ENCODE data around the gene PDE8B.

PDE8B gene

GRCh38 chr5:77214151-77214550 is 3.7 kb downstream of the PDE8B start:
- no peak overlapping the region for H3K9ac ChIP-seq (ENCODE audit: low read length in 2 of 2)
- no peaks in the 10 kb centered on the region for H3K9me3 ChIP-seq (ENCODE audit: control insufficient read depth in 2 of 2, low read length in 2 of 2)
- H3K27ac ChIP-seq (ENCODE audit: low read length) = no peak overlapping the region
- H3K27me3 ChIP-seq (ENCODE audit: control insufficient read depth in 1 of 2, insufficient read depth in 2 of 2, low read length in 2 of 2) = peaks cover 11 to 25% of the 10 kb centered on the region in 2 donors
- no peaks in the 10 kb centered on the region for H3K36me3 ChIP-seq (ENCODE audit: control insufficient read depth in 2 of 2, insufficient read depth in 2 of 2, low read length in 2 of 2)
- H3K4me1 ChIP-seq (ENCODE audit: control insufficient read depth, insufficient read depth, low read length) = peaks cover 12% of the 10 kb centered on the region
- no peak overlapping the region for H3K4me3 ChIP-seq (ENCODE audit: low read length in 2 of 2)

GRCh38 chr5:77218263-77218662 is 7.8 kb downstream of the PDE8B start:
- Histone ChIP-seq H3K9ac (ENCODE audit: low read length in 2 of 2) (no peak overlapping the region), H3K4me3 (ENCODE audit: low read length in 2 of 2) (no peak overlapping the region), H3K27me3 (ENCODE audit: control insufficient read depth in 1 of 2, insufficient read depth in 2 of 2, low read length in 2 of 2) (peaks cover 6% of the 10 kb centered on the region in 2 donors), H3K9me3 (ENCODE audit: control insufficient read depth in 2 of 2, low read length in 2 of 2) (no peaks in the 10 kb centered on the region), H3K27ac (ENCODE audit: low read length) (no peak overlapping the region), H3K36me3 (ENCODE audit: control insufficient read depth in 2 of 2, insufficient read depth in 2 of 2, low read length in 2 of 2) (no peaks in the 10 kb centered on the region), H3K4me1 (ENCODE audit: control insufficient read depth, insufficient read depth, low read length) (no peaks in the 10 kb centered on the region)

DNA sequence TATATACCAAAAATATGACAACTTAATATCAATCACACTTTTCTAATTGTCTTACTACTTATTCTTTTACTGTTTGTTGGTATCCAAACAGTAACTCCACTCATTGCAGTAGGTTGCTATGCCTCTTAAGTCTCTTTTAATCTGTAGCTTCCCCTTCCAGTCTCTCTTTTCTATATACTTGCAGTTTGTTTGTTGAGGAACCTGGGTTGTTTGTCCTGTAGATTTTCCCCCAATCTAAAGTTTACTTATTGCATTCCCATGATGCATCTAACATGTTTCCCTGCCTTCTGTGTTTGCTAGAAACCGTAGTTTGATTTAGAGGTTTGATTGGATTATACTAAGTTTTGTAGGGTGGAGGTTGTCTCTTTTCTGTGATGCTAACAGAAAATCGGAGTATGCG is 10.6 kb downstream of the PDE8B start:
- H3K36me3 ChIP-seq (ENCODE audit: control insufficient read depth in 2 of 2, insufficient read depth in 2 of 2, low read length in 2 of 2) = no peaks in the 10 kb centered on the region
- H3K4me1 ChIP-seq (ENCODE audit: control insufficient read depth, insufficient read depth, low read length) = no peaks in the 10 kb centered on the region
- H3K27ac ChIP-seq (ENCODE audit: low read length) = no peak overlapping the region
- H3K4me3 ChIP-seq (ENCODE audit: low read length in 2 of 2) = no peak overlapping the region
- H3K9ac ChIP-seq (ENCODE audit: low read length in 2 of 2) = no peak overlapping the region
- H3K9me3 ChIP-seq (ENCODE audit: control insufficient read depth in 2 of 2, low read length in 2 of 2) = no peaks in the 10 kb centered on the region
- H3K27me3 ChIP-seq (ENCODE audit: control insufficient read depth in 1 of 2, insufficient read depth in 2 of 2, low read length in 2 of 2) = peaks cover 0 to 3% of the 10 kb centered on the region in 2 donors

DNA sequence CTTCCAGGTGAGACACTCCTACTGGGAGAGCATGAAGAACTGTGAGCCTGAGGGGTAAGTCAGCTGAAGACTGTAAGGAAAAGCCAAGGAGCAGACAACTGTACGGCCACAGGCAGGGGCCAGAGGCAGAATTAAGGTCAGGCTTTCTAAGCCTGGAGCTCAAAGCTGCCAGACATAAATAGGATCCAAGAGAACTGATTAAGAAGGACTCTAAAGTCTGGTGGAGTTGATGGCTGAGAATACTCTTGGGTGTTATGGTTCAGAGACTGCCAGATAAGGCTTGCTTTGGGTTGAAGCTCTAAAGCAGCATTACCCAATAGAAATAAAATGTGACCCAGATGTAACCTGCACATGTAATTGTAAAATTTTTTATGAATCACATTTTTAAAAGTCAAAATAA is 12.2 kb downstream of the PDE8B start:
- H3K9ac ChIP-seq (ENCODE audit: low read length in 2 of 2) = no peak overlapping the region
- H3K27ac ChIP-seq (ENCODE audit: low read length) = no peak overlapping the region
- peaks cover 0 to 3% of the 10 kb centered on the region in 2 donors for H3K27me3 ChIP-seq (ENCODE audit: control insufficient read depth in 1 of 2, insufficient read depth in 2 of 2, low read length in 2 of 2)
- H3K9me3 ChIP-seq (ENCODE audit: control insufficient read depth in 2 of 2, low read length in 2 of 2) = no peaks in the 10 kb centered on the region
- no peaks in the 10 kb centered on the region for H3K36me3 ChIP-seq (ENCODE audit: control insufficient read depth in 2 of 2, insufficient read depth in 2 of 2, low read length in 2 of 2)
- no peaks in the 10 kb centered on the region for H3K4me1 ChIP-seq (ENCODE audit: control insufficient read depth, insufficient read depth, low read length)
- H3K4me3 ChIP-seq (ENCODE audit: low read length in 2 of 2) = no peak overlapping the region

GRCh38 chr5:77223653-77224052 is 13.2 kb downstream of the PDE8B start:
- H3K4me1 ChIP-seq (ENCODE audit: control insufficient read depth, insufficient read depth, low read length) = no peaks in the 10 kb centered on the region
- no peak overlapping the region for H3K4me3 ChIP-seq (ENCODE audit: low read length in 2 of 2)
- no peaks in the 10 kb centered on the region for H3K36me3 ChIP-seq (ENCODE audit: control insufficient read depth in 2 of 2, insufficient read depth in 2 of 2, low read length in 2 of 2)
- peaks cover 0 to 3% of the 10 kb centered on the region in 2 donors for H3K27me3 ChIP-seq (ENCODE audit: control insufficient read depth in 1 of 2, insufficient read depth in 2 of 2, low read length in 2 of 2)
- H3K9ac ChIP-seq (ENCODE audit: low read length in 2 of 2) = no peak overlapping the region
- H3K27ac ChIP-seq (ENCODE audit: low read length) = no peak overlapping the region
- H3K9me3 ChIP-seq (ENCODE audit: control insufficient read depth in 2 of 2, low read length in 2 of 2) = no peaks in the 10 kb centered on the region

DNA sequence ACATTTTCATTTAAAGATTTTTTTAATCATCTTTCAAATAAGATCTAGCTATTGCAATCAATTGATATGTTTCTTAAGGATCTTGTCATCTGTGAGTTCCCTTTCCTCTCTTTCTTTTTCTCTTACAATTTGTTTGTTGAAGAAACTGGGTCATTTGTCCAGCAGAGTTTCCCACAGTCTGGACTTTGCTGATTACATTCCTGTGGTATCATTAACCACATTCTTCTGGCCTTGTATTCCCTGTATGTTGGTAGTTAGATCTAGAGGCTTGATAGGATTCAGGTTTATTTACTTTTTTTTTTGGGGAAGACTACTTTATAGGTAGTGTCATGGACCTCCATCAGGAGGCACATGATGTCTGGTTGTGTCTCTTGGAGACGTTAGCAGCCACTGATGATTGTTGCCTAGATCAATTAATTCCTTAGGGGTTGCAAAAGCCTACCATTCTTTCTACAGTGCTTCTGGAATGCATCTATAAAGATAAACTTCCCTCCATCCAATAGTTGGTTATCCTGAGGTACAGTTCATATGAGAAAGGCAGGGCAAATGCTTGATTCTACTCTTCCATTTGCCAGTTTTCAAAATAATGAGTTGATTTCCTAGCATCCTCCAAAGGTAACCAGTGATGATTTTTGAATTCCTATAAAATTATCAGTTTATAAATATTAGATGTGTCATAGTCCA is 14.3 kb downstream of the PDE8B start:
- Histone ChIP-seq H3K27me3 (ENCODE audit: control insufficient read depth in 1 of 2, insufficient read depth in 2 of 2, low read length in 2 of 2) (peaks cover 0 to 3% of the 10 kb centered on the region in 2 donors), H3K36me3 (ENCODE audit: control insufficient read depth in 2 of 2, insufficient read depth in 2 of 2, low read length in 2 of 2) (no peaks in the 10 kb centered on the region), H3K4me1 (ENCODE audit: control insufficient read depth, insufficient read depth, low read length) (no peaks in the 10 kb centered on the region), H3K27ac (ENCODE audit: low read length) (no peak overlapping the region), H3K9ac (ENCODE audit: low read length in 2 of 2) (no peak overlapping the region), H3K4me3 (ENCODE audit: low read length in 2 of 2) (no peak overlapping the region), H3K9me3 (ENCODE audit: control insufficient read depth in 2 of 2, low read length in 2 of 2) (no peaks in the 10 kb centered on the region)

GRCh38 chr5:77225531-77225930 is 15.1 kb downstream of the PDE8B start:
- Histone ChIP-seq H3K9me3 (ENCODE audit: control insufficient read depth in 2 of 2, low read length in 2 of 2) (no peaks in the 10 kb centered on the region), H3K36me3 (ENCODE audit: control insufficient read depth in 2 of 2, insufficient read depth in 2 of 2, low read length in 2 of 2) (no peaks in the 10 kb centered on the region), H3K27ac (ENCODE audit: low read length) (no peak overlapping the region), H3K4me1 (ENCODE audit: control insufficient read depth, insufficient read depth, low read length) (no peaks in the 10 kb centered on the region), H3K27me3 (ENCODE audit: control insufficient read depth in 1 of 2, insufficient read depth in 2 of 2, low read length in 2 of 2) (no peaks in the 10 kb centered on the region), H3K9ac (ENCODE audit: low read length in 2 of 2) (no peak overlapping the region), H3K4me3 (ENCODE audit: low read length in 2 of 2) (no peak overlapping the region)

GRCh38 chr5:77229887-77230286 is 19.4 kb downstream of the PDE8B start:
- Histone ChIP-seq H3K27ac (ENCODE audit: low read length) (no peak overlapping the region), H3K4me1 (ENCODE audit: control insufficient read depth, insufficient read depth, low read length) (no peaks in the 10 kb centered on the region), H3K9ac (ENCODE audit: low read length in 2 of 2) (no peak overlapping the region), H3K9me3 (ENCODE audit: control insufficient read depth in 2 of 2, low read length in 2 of 2) (no peaks in the 10 kb centered on the region), H3K4me3 (ENCODE audit: low read length in 2 of 2) (no peak overlapping the region), H3K36me3 (ENCODE audit: control insufficient read depth in 2 of 2, insufficient read depth in 2 of 2, low read length in 2 of 2) (no peaks in the 10 kb centered on the region), H3K27me3 (ENCODE audit: control insufficient read depth in 1 of 2, insufficient read depth in 2 of 2, low read length in 2 of 2) (no peaks in the 10 kb centered on the region)

DNA sequence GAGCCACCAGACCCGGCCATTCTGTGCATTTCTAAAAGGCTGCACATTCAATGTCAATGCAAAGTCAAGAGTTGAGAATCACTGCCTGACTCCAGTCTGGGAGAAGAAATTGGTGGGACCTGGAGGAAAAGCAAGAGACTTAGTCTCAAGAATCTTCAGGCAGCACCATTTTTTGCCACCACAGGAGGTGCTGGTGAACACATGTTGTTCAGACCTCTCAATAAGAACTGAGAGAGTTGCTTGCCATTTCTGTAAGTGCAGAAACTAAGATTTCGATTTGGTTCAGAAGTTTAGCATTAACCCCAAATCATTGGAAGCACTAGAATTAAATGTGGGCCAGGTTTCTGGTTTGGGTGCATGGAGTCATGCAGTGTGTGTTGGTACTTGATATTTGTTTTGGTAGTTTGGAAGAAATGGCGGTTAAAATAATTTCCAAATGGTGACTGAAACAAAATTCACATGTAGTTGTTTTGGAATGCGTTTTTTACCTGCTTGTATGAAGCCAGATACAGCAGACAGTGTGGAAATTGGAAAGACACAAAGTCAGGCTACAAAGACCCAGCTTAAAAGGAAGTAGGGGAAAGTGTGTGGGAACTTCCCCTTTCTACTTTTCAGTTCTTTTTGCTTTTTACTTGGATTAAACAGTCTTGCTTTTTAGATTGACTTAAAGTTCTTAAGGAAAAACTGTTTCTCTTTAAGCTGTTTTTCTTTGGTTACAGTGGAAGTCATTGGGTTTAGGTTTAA is 20.4 kb downstream of the PDE8B start:
- Histone ChIP-seq H3K4me1 (ENCODE audit: control insufficient read depth, insufficient read depth, low read length) (no peaks in the 10 kb centered on the region), H3K9me3 (ENCODE audit: control insufficient read depth in 2 of 2, low read length in 2 of 2) (no peaks in the 10 kb centered on the region), H3K9ac (ENCODE audit: low read length in 2 of 2) (no peak overlapping the region), H3K27ac (ENCODE audit: low read length) (no peak overlapping the region), H3K36me3 (ENCODE audit: control insufficient read depth in 2 of 2, insufficient read depth in 2 of 2, low read length in 2 of 2) (no peaks in the 10 kb centered on the region), H3K4me3 (ENCODE audit: low read length in 2 of 2) (no peak overlapping the region), H3K27me3 (ENCODE audit: control insufficient read depth in 1 of 2, insufficient read depth in 2 of 2, low read length in 2 of 2) (no peaks in the 10 kb centered on the region)

GRCh38 chr5:77231471-77232138 is 21.1 kb downstream of the PDE8B start:
- H3K9ac ChIP-seq (ENCODE audit: low read length in 2 of 2) = no peak overlapping the region
- H3K9me3 ChIP-seq (ENCODE audit: control insufficient read depth in 2 of 2, low read length in 2 of 2) = no peaks in the 10 kb centered on the region
- no peak overlapping the region for H3K4me3 ChIP-seq (ENCODE audit: low read length in 2 of 2)
- no peak overlapping the region for H3K27ac ChIP-seq (ENCODE audit: low read length)
- no peaks in the 10 kb centered on the region for H3K4me1 ChIP-seq (ENCODE audit: control insufficient read depth, insufficient read depth, low read length)
- no peaks in the 10 kb centered on the region for H3K36me3 ChIP-seq (ENCODE audit: control insufficient read depth in 2 of 2, insufficient read depth in 2 of 2, low read length in 2 of 2)
- H3K27me3 ChIP-seq (ENCODE audit: control insufficient read depth in 1 of 2, insufficient read depth in 2 of 2, low read length in 2 of 2) = no peaks in the 10 kb centered on the region
